GM12892 (cell line): ENCODE data around the gene COL16A1.

Source experiments
- DNase-seq: peaks from one replicate; pipeline ENCODE4 v3.0.0; 2011; ENCODE audit not compliant: insufficient read length
- FAIRE-seq: peaks from 2 replicates; lab custom pipeline; 2011; peaks lifted over from hg19 to GRCh38; lab: Jason Lieb, UNC
- POLR2A ChIP-seq: IDR thresholded peaks from 2 replicates; pipeline ENCODE4 v1.6.1; 2011; ENCODE audit warnings: low read depth, low read length, control low read depth
- POLR2AphosphoS5 ChIP-seq: IDR thresholded peaks from 2 replicates; pipeline ENCODE4 v1.6.1; 2011; ENCODE audit warnings: low read depth, low read length, control low read depth
- TAF1 ChIP-seq: IDR thresholded peaks from 2 replicates; pipeline ENCODE4 v1.6.1; 2011; ENCODE audit warnings: low read depth, mild to moderate bottlenecking, control low read depth, low read length, borderline replicate concordance

The COL16A1 gene

GRCh38 chr1:31665234-31665878 is 38.5 kb downstream of the COL16A1 start:
- DNase-seq, result no peak
- TF ChIP-seq POLR2A, result no peak
- TF ChIP-seq POLR2AphosphoS5, result no peak
- no peak for TF ChIP-seq TAF1
- no peak for FAIRE-seq

GRCh38 chr1:31664528-31664927 is 39.3 kb downstream of the COL16A1 start:
- FAIRE-seq (no peak), DNase-seq (no peak)

GRCh38 chr1:31663622-31664452 is 40.0 kb downstream of the COL16A1 start:
- FAIRE-seq, result peak; percentile 93
- no peak for TF ChIP-seq POLR2A
- peak; percentile 80 for DNase-seq

More at GRCh38 chr1:31664528-31664927, 39.3 kb downstream of the COL16A1 start:
- TF ChIP-seq POLR2AphosphoS5 (no peak), TAF1 (no peak), POLR2A (no peak)

- TF ChIP-seq POLR2AphosphoS5 (no peak), POLR2A (no peak), TAF1 (no peak)
- FAIRE-seq (no peak), DNase-seq (no peak)
Measured at GRCh38 chr1:31662463-31662862, 41.4 kb downstream of the COL16A1 start.

GRCh38 chr1:31661856-31662255 is 42.0 kb downstream of the COL16A1 start:
- DNase-seq, result no peak
- no peak for FAIRE-seq
- TF ChIP-seq TAF1, result no peak
- no peak for TF ChIP-seq POLR2AphosphoS5
- TF ChIP-seq POLR2A, result no peak

GRCh38 chr1:31660871-31661455 is 42.9 kb downstream of the COL16A1 start:
- no peak for FAIRE-seq
- TF ChIP-seq TAF1 (no peak), POLR2A (no peak), POLR2AphosphoS5 (no peak)
- no peak for DNase-seq

- FAIRE-seq (no peak), DNase-seq (no peak)
- no peak for TF ChIP-seq TAF1
- TF ChIP-seq POLR2AphosphoS5, result no peak
- no peak for TF ChIP-seq POLR2A
Measured at GRCh38 chr1:31659889-31660288, 43.9 kb downstream of the COL16A1 start.

- TF ChIP-seq POLR2A (no peak), TAF1 (no peak)
Measured at GRCh38 chr1:31658721-31659120, 45.1 kb downstream of the COL16A1 start.

GRCh38 chr1:31657972-31658510 is 45.8 kb downstream of the COL16A1 start:
- DNase-seq (no peak), FAIRE-seq (no peak)
- TF ChIP-seq TAF1 (no peak), POLR2A (no peak), POLR2AphosphoS5 (no peak)

More at GRCh38 chr1:31658721-31659120, 45.1 kb downstream of the COL16A1 start:
- DNase-seq (no peak), FAIRE-seq (no peak)

- FAIRE-seq (no peak), DNase-seq (no peak)
- no peak for TF ChIP-seq POLR2AphosphoS5
- no peak for TF ChIP-seq TAF1
- no peak for TF ChIP-seq POLR2A
Measured at GRCh38 chr1:31657020-31657804, 46.6 kb downstream of the COL16A1 start.

GRCh38 chr1:31655756-31656155 is 48.1 kb downstream of the COL16A1 start:
- no peak for FAIRE-seq
- no peak for DNase-seq
- TF ChIP-seq POLR2A (no peak), TAF1 (no peak), POLR2AphosphoS5 (no peak)
